WTC11 (cell line): ENCODE results near the gene GLYR1. TPM values are rescaled to one million over a fixed set of nuclear protein-coding genes. Genes with fewer than 3 reads are reported as not detected.

Experiments used
- ATAC-seq: fragments of 200-7000 bp; cut with Tn5 transposase; 2 replicates; pipeline ENCODE4 v1.10.0; 2021; ENCODE audit warnings: mild to moderate bottlenecking, moderate library complexity
- CTCF ChIA-PET: fragments of 300-600 bp; sonication (Branson Sonifier 250); formaldehyde crosslinking; loops from one replicate; lab custom pipeline; 2021; ENCODE audit warnings: antibody characterized with exemption; lab: Charles Lee
- POLR2A ChIA-PET: fragments of 350-600 bp; sonication (Branson Sonifier 250); formaldehyde crosslinking; loops from one replicate; lab custom pipeline; 2021; ENCODE audit warnings: antibody characterized with exemption; lab: Charles Lee
- DNase-seq: peaks from one replicate; pipeline ENCODE4 v3.0.0; 2021; ENCODE audit warnings: low spot score
- H3K27ac Mint-ChIP-seq: 2 replicates; pipeline ENCODE4 v1.8.0; 2021; ENCODE audit warnings: mixed read lengths
- H3K27me3 Mint-ChIP-seq: 2 replicates; pipeline ENCODE4 v1.8.0; 2021; ENCODE audit warnings: low read depth, mild to moderate bottlenecking, moderate library complexity, mixed read lengths
- H3K36me3 Mint-ChIP-seq: 2 replicates; pipeline ENCODE4 v1.8.0; 2021; ENCODE audit warnings: mixed read lengths
- H3K4me1 Mint-ChIP-seq: 2 replicates; pipeline ENCODE4 v1.8.0; 2022; ENCODE audit warnings: mixed read lengths
- H3K4me3 Mint-ChIP-seq: 2 replicates; pipeline ENCODE4 v1.8.0; 2021; ENCODE audit warnings: mild to moderate bottlenecking, moderate library complexity, mixed read lengths
- H3K9me3 Mint-ChIP-seq: 2 replicates; pipeline ENCODE4 v1.8.0; 2021; ENCODE audit warnings: mixed read lengths
- AR ChIP-seq: fragments of 250-450 bp; sonication (Bioruptor Pico); IDR thresholded peaks from 2 replicates; pipeline ENCODE4 v1.9.0; 2021; ENCODE audit warnings: mild to moderate bottlenecking
- ATF1 ChIP-seq: sonication (generic); formaldehyde crosslinking; IDR thresholded peaks from 2 replicates; pipeline ENCODE4 v1.8.1; 2023; ENCODE audit warnings: mild to moderate bottlenecking, moderate library complexity, missing genetic modification reagents
- ATF3 ChIP-seq: sonication (generic); formaldehyde crosslinking; conservative IDR thresholded peaks from 2 replicates; pipeline ENCODE4 v1.8.1; 2022; ENCODE audit warnings: mild to moderate bottlenecking, missing genetic modification reagents
- ATF6 ChIP-seq: sonication (generic); formaldehyde crosslinking; IDR thresholded peaks from 2 replicates; pipeline ENCODE4 v1.8.1; 2023; ENCODE audit warnings: mild to moderate bottlenecking, missing genetic modification reagents
- GABPB1 ChIP-seq: sonication (generic); formaldehyde crosslinking; IDR thresholded peaks from 2 replicates; pipeline ENCODE4 v1.8.1; 2023; ENCODE audit warnings: mild to moderate bottlenecking, missing genetic modification reagents
- HMGXB4 ChIP-seq: sonication (generic); formaldehyde crosslinking; IDR thresholded peaks from 2 replicates; pipeline ENCODE4 v1.8.1; 2023; ENCODE audit warnings: mild to moderate bottlenecking, moderate library complexity, missing genetic modification reagents
- IRF2 ChIP-seq: sonication (generic); formaldehyde crosslinking; IDR thresholded peaks from 2 replicates; pipeline ENCODE4 v1.8.0; 2022; ENCODE audit warnings: low read depth, missing genetic modification reagents, borderline replicate concordance
- MLX ChIP-seq: sonication (generic); formaldehyde crosslinking; IDR thresholded peaks from 2 replicates; pipeline ENCODE4 v1.8.1; 2023; ENCODE audit warnings: mild to moderate bottlenecking, missing genetic modification reagents, moderate library complexity
- MYBL2 ChIP-seq: sonication (generic); formaldehyde crosslinking; IDR thresholded peaks from 2 replicates; pipeline ENCODE4 v1.8.1; 2023; ENCODE audit warnings: mild to moderate bottlenecking, moderate library complexity, missing genetic modification reagents
- NFATC4 ChIP-seq: fragments of 250-450 bp; sonication (Bioruptor Pico); IDR thresholded peaks from 2 replicates; pipeline ENCODE4 v1.9.0; 2021; ENCODE audit warnings: mild to moderate bottlenecking
- PREB ChIP-seq: sonication (generic); formaldehyde crosslinking; IDR thresholded peaks from 2 replicates; pipeline ENCODE4 v1.8.1; 2022; ENCODE audit warnings: mild to moderate bottlenecking, missing genetic modification reagents, moderate library complexity, borderline replicate concordance
- RELA ChIP-seq: sonication (generic); formaldehyde crosslinking; IDR thresholded peaks from 2 replicates; pipeline ENCODE4 v1.8.1; 2022; ENCODE audit warnings: missing genetic modification reagents, mild to moderate bottlenecking, borderline replicate concordance
- SOX15 ChIP-seq: fragments of 250-450 bp; sonication (Bioruptor Pico); IDR thresholded peaks from 2 replicates; pipeline ENCODE4 v1.9.0; 2021; ENCODE audit warnings: mild to moderate bottlenecking
- ZBTB21 ChIP-seq: sonication (generic); formaldehyde crosslinking; IDR thresholded peaks from 2 replicates; pipeline ENCODE4 v1.8.1; 2023; ENCODE audit warnings: mild to moderate bottlenecking, missing genetic modification reagents, borderline replicate concordance
- ZNF138 ChIP-seq: sonication (generic); formaldehyde crosslinking; conservative IDR thresholded peaks from 2 replicates; pipeline ENCODE4 v1.8.1; 2022; ENCODE audit warnings: mild to moderate bottlenecking, moderate library complexity, missing genetic modification reagents
- ZNF396 ChIP-seq: fragments of 250-450 bp; sonication (Bioruptor Pico); IDR thresholded peaks from 2 replicates; pipeline ENCODE4 v1.8.0; 2021; ENCODE audit warnings: mild to moderate bottlenecking, moderate library complexity, borderline replicate concordance
- ZNF416 ChIP-seq: fragments of 250-450 bp; sonication (Bioruptor Pico); IDR thresholded peaks from 2 replicates; pipeline ENCODE4 v1.9.0; 2021; ENCODE audit warnings: mild to moderate bottlenecking, inconsistent platforms
- total RNA-seq: library from RNA; stranded (reverse); gene quantifications from 3 replicates; pipeline ENCODE4 v1.2.3, GENCODE V29; 2021

GLYR1 gene
- total RNA-seq, 1 experiment from 2014 or later = 103 TPM

GRCh38 chr16:4840984-4841383, 6.1 kb downstream of the GLYR1 start:
- TF ChIP-seq ATF1 (CRISPR knock-in tag) = no peak
- TF ChIP-seq ZBTB21 = no peak
- TF ChIP-seq SOX15 (CRISPR knock-in tag) = no peak
- no peak for TF ChIP-seq NFATC4 (CRISPR knock-in tag)
- no peak for TF ChIP-seq PREB (CRISPR knock-in tag)
- no peak for TF ChIP-seq ATF3 (CRISPR knock-in tag)
- DNase-seq = no peak
- Mint-ChIP-seq H3K27ac (no peak overlapping the region), H3K36me3 (peaks cover 58% of the 10 kb centered on the region), H3K9me3 (no peaks in the 10 kb centered on the region), H3K4me3 (no peak overlapping the region), H3K27me3 (no peaks in the 10 kb centered on the region), H3K4me1 (peaks cover 7% of the 10 kb centered on the region)
- no peak for ATAC-seq
- CTCF ChIA-PET = no interaction called here
- POLR2A ChIA-PET = no interaction called here

- Mint-ChIP-seq H3K4me1 (no peaks in the 10 kb centered on the region), H3K27me3 (no peaks in the 10 kb centered on the region), H3K36me3 (peaks cover 51% of the 10 kb centered on the region), H3K4me3 (no peak overlapping the region), H3K9me3 (no peaks in the 10 kb centered on the region), H3K27ac (no peak overlapping the region)
- ChIA-PET POLR2A (no interaction called here), CTCF (interaction anchor here (1.2 kb wide), 1 partner anchor 96 kb away, joined by 3 read pairs; no protein-coding TSS in a partner anchor)
- DNase-seq (no peak), ATAC-seq (no peak)
- TF ChIP-seq ZNF138 (CRISPR knock-in tag) = no peak
- TF ChIP-seq HMGXB4 (CRISPR knock-in tag) = no peak
- TF ChIP-seq IRF2 (CRISPR knock-in tag) = no peak
Observed at GRCh38 chr16:4839942-4840341, 7.1 kb downstream of the GLYR1 start.

GRCh38 chr16:4837733-4838501, 9.2 kb downstream of the GLYR1 start:
- CTCF ChIA-PET = no interaction called here
- H3K36me3 Mint-ChIP-seq = peaks cover 37% of the 10 kb centered on the region
- TF ChIP-seq NFATC4 (CRISPR knock-in tag) (no peak), PREB (CRISPR knock-in tag) (no peak), MYBL2 (CRISPR knock-in tag) (no peak), RELA (CRISPR knock-in tag) (no peak), MLX (no peak), ZNF416 (CRISPR knock-in tag) (no peak), GABPB1 (CRISPR knock-in tag) (no peak), AR (CRISPR knock-in tag) (no peak), ZNF396 (CRISPR knock-in tag) (no peak), ATF6 (no peak)

More at GRCh38 chr16:4837733-4838501, 9.2 kb downstream of the GLYR1 start:
- H3K9me3 Mint-ChIP-seq = no peaks in the 10 kb centered on the region
- H3K27ac Mint-ChIP-seq = no peak overlapping the region; the same call in 1 of the 2 replicates
- no peaks in the 10 kb centered on the region for H3K4me1 Mint-ChIP-seq
- H3K27me3 Mint-ChIP-seq = no peaks in the 10 kb centered on the region
- no peak for ATAC-seq
- no peak for DNase-seq
- POLR2A ChIA-PET = no interaction called here
- no peak overlapping the region for H3K4me3 Mint-ChIP-seq
